Stimulated activated CD4-positive, alpha-beta T cell treated with anti-CD3 and anti-CD28 coated beads, Interleukin-4, amount 100 ng/mL, for 1 hour (primary cell): ENCODE results near the gene DSCAM.

Experiments
- DNase-seq: peaks from one replicate; pipeline ENCODE4 v3.0.0-alpha.2; 2020

Gene DSCAM

DNA sequence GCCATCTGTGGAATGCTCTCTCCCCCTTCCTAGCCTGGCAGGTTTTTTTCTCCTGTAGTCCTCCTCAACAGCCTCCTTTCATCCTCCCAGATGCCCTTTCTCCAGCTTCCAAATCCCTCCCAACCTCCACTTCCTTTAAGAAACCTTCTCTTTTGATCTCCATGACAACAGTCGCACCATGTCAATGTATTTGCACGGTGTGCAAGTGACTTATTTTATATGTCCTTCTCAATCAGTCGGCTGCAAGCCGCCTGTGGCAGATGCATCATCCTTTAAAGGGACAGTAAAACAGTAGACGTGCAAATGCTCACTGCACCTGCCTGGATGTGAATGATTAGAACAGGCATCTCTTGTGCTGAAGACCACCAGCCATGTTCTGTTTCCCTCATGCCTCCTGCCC lies 694.5 kb downstream of the DSCAM start:
- DNase-seq: no peak

DNA sequence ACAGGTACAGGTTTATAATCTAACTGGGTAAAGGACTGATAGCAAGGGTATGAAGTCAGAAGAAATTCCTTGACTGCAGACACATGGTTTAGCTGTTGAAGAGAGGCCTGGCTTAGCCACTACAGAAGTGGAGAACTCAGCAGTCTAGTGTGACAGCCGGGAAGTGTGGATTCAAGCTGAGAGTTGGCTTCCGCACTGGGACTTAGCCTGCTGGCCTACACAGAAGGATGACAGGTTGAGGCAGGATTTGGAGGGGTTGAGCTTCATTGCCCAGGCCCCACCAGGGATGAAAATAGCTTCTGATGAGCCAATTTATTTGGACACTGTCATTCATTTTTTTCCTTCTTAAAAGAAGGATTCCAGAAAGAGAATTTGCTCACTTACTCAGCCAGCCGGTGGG lies 695.3 kb downstream of the DSCAM start:
- DNase-seq: no peak

DNA sequence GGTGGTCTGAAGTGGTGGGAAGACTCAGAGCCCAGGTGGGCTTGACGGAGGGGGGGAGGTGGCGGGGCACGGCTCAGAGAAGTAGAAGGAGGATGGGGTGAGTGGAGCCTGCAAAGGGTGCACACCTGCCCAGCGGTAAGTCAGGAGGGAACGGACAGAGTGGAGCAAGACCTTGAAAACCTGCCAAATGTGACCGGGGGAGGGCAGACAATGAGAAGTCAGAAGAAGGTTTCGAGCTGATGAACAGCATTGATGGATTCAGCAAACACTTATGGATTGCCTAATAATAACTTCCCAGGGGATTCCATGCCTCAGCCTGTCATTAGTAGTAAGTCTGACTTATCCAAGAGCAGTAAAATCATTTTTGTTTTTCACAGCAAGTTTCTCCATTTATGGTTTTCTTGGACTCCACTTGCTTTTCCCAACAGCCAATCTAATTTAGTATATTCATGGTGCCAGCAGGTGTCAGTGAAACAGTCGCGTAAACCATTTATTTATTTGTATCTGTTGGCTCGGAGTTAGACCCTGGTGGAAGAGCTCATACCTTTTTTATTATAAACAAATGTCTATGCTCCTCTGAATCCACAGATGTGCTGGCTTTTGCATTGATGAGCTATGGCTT lies 700.6 kb downstream of the DSCAM start:
- no peak for DNase-seq

DNA sequence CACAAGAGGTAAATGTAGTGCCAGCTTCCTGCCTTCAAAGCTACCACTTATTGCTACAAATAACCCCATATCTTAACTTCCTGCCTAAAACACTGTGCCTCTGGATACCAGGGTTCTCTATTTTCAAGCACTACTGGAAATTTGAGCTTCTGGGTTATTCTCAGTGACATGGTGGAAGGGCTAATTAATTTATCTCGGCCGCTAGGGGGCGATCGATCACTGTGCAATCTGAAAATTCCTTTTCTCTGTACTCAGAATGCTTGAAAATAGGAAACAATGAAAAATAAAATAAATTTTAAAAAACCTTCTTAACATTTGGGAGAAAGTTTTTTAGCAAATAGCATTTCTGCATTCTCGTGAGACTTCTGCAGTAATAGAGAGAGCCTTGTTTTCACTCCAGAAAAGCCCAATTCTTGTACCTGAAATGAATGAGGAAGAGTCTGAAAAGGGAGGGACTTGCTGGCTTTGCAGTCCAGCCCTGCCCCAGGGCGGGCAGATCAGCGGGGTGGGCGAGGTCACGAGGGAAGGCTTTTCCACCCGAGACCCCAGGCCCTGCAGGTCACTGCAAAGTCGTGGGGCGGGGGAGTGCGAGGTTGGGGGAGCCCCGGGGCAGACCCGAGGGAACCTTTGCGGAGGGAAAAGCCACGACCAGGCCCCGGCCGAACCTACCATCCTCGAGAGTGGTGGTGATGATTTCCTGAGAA lies 703.0 kb downstream of the DSCAM start:
- peak; percentile 33 for DNase-seq

DNA sequence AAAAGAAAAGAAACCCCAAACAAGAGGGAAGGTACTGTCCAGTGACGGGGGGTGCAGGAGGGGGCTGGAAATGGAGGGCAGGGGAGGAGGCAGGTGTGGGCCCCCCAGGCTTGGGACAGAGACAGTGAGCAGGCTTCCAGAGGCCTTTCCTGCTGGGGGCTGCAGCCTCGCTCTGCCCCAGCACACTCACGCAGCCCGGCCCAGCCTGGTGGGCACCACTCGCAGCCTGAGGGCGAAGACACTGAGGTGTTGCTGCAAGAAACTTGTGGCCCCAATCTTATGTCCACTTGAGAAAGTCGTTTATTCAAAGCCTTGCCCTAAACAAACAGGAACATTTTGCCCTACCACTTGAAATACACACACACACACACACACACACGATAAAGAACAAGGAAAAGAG lies 705.3 kb downstream of the DSCAM start:
- no peak for DNase-seq

DNA sequence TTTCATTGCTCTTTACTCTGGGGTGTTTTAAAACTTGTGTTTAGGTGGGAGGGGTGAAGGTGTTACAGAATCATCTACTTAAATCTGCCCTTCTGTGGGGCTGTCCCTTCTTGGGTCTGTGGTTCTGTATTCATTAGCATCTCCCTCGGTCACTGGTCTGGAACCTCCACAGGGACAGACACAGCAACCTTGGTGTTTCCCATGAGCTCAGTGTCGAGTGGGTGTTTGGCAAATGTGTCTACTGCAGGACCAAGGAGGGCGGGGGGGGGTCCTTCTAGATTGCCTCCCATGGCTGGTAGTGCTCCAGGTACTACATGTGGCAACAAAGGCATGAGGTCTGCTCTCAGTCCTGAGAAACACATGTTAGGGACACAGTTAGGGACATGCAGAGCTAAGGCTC lies 706.3 kb downstream of the DSCAM start:
- no peak for DNase-seq

DNA sequence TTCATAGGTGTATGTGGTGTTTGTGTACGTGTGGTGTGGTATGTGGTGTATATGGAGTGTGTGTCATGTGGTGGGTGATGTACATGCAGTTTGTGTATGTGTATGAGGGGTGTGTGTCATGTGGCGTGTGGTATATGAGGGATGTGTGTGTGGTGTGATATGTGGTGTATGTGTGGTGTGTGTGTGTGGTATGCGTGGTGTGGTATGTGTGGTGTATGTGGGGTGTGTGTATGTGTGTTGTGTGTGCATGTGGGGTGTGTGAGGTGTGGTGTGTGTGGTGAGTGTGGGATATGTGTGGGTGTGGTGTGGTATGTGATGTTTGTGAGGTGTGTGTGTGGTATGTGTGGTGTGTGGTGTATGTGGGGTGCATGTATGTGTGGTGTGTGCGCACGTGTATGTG lies 707.3 kb downstream of the DSCAM start:
- no peak for DNase-seq

DNA sequence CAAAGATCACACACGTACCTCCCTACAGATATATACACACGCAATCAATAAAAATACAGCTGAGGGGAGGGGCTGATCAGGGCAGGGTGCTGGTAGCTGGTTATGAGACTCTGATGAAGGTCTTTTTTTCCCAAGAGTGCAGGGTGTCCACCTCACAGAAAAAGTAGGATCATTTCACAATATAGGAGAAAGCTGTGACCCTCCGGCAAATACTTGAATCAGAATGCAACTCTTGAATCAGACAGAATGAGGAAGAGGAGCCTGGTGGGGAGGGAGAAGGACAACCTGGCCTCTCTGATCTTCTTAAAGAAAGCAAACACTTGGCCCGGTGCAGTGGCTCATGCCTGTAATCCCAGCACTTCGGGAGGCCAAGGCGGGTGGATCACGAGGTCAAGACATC lies 710.4 kb downstream of the DSCAM start:
- no peak for DNase-seq

DNA sequence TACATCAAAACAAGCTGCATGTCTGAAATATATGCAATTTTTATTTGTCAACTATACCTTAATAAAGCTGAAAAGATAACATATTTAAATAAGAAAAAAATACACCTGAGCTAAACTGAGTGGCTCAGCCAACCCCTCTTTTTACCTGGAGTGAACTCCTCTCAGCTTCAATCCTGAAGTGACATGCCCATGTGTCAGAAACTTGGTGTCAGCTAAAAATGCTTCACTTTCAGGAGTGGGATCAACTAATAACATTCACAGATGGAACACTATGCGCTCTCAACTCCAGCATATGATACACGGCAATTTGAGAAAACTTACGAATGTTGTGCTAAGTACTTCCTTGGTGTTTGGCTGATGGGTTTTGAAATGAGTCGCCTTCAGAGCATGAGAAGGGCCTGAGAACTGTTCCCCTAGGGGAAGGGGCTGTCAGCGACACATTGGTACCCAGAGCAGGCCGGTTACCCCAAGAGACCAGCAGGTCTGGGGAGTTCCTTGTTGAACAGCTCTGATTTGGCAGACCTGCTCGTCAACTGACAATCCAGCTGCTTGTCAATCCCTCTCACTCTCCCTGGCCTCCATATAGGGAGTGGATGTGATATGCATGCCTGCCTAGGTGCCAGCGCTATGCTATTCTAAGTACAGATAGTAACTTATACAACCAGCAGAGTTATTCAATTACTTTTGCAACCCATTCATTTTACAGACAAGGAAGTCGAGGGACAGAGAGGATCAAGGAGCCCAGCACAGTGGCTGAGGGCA lies 712.0 kb downstream of the DSCAM start:
- DNase-seq: no peak

DNA sequence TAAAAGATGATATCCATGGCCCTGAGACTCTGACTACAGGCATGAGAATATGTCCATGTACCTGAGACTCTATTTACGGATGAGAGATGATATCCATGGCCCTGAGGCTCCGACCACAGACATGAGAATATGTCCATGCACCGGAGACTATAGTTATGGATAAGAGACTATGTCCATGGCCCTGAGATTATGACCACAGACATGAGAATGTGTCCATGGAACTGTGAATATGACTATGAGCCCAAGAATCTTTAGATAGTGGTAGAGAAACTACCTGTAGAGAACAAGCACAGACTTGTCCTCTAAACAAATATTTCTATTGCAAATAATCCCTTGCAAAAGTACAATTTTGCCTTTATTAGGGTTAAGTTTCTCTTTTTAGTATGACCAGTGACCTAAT lies 716.5 kb downstream of the DSCAM start:
- DNase-seq: no peak

DNA sequence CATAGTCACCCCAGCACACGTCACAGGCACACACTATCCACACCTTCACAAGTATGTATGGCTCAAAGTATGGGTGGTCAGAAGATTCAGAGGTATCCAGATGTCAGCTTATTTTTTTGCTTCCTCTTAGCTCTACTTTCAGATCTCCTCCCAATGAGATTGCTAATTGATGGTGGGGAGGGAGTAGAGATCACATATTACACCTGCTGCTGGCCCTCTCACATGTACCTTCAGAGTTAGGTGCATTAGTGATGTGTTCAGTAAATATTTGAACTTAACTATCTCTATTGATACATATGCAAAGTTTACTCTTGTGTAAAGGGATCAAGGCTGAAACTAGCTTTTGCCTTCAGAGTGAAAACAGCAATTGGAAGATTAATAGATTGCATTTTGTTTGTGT lies 717.1 kb downstream of the DSCAM start:
- no peak for DNase-seq

DNA sequence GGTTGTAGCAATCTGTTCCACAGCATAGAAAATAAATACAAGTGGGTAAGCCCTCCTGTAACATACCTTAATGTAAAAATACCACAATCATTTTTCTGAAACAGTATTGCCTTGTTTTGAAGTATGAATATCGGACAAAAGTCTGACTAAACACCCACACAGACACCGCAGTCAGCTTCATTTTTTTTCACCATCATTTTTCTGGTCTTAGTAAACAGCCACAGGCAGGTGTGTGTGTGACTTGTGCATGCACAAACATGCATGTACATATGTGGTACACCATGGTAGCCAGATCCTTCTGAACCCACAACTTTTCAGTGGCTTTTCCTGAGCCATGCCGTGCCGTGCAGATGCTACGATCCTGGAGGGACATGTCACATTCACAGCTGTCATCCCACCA lies 718.1 kb downstream of the DSCAM start:
- DNase-seq: no peak

DNA sequence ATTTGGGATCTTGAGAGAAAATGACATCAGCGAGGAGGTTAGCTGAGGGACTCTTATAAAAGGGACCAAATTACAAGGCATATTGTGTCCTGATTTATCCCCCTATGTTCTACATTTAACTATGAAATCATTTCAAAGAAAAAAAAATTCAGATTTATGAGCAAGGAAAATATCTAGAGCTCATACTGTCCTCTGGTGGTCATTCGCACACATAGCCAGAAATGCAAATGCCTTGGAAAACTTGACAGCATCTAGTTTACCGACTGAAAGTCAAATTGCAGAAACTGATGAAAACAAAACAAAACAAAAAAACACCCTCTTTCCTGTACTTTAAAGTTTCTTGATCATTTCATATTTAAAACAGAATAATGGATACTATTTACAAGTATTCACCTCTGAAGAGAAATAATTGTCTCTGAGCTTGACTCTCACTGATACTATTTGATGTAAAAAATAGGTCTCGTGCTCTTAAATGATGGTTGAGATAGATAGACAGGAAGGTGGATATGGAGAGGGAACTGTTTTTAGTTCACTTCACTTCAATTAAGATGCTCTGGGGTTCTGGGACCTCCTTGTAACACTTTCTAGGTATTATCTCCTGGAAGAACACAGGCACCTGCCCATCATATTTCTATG lies 725.9 kb downstream of the DSCAM start:
- no peak for DNase-seq

DNA sequence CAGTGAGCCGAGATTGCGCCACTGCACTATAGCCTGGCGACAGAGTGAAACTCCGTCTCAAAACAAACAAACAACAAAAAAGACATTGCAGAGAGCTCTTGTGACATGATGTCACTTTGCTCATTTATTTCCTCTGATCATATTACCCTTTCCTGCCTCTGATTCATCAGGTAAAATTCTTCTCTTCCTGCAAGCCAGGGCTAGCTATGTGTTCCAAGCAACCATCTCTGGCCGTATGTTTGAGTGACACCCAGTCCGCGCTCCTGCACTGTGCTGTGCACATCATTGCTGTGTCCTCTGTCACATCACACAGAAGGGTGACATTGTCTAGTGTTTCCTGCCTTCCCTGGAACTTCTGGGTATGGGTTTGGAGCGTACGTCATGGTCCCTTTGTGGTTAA lies 728.4 kb downstream of the DSCAM start:
- no peak for DNase-seq

DNA sequence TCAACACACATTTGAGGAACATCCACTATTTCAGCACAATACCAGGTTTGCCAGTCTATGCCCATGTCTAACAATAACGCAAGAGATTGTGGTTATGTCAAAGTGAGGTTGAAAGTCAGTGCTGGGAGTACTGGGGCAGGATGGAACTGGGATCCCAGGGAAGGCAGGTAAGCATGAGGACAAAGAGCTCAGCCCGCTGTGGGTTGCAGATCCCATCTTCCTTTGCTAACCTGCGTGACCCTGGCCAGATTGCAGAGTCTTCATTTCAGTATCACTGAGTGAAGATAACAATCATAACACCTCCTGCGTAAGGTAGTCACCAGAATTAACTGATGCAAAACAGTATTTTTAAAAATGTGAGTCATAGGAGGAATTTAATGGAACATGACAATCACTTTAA lies 729.7 kb downstream of the DSCAM start:
- DNase-seq: no peak

DNA sequence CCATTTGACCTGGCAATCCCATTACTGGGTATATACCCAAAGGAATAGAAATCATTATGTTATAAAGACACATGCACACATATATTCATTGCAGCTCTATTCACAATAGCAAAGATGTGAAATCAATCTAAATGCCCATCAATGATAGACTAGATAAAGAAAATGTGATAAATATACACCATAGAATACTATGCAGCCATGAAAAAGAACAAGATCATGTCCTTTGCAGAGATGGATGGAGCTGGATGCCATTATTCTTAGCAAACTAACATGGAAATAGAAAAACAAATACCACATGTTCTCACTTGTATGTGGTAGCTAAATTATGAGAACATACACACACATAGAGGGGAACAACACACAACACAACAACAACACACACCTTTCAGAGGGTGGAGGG lies 731.2 kb downstream of the DSCAM start:
- no peak for DNase-seq

DNA sequence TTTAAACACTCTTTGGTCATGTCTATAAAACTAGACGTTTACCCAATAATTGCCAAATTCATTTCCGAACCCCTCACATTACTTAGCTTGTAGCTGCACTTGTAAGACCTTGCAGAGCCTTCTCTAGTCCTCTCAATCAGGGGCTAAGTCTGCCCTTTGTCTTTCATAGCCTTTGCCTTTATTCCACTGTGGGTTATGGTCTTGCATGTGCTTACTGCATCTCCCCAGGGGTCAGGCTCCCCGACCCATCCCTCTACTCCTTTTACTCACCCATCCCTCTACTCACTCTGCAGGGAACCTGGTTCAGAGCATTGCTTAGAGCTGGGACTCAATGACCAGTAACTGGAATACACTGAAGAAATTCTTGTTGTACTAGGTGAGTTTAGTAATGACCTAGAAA lies 744.3 kb downstream of the DSCAM start:
- no peak for DNase-seq

DNA sequence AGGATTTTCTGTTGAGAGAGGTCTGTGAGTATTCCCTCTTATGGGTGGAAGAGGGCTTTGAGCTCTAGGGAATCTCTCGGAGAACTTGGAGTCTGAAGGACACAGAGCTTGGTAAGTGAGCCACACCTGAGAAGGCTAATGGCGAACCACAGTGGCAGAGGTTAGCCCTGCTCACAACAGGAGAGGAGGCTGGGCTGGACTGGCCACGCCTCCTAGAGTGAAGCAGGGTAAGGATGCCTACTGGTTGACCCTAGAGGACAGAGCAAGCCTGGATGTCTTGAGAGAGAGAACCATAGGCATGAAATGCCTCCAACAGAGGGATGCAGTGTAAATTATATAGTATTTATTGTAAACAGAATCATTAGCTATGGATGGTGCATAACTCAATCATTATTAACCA lies 747.1 kb downstream of the DSCAM start:
- DNase-seq: no peak

DNA sequence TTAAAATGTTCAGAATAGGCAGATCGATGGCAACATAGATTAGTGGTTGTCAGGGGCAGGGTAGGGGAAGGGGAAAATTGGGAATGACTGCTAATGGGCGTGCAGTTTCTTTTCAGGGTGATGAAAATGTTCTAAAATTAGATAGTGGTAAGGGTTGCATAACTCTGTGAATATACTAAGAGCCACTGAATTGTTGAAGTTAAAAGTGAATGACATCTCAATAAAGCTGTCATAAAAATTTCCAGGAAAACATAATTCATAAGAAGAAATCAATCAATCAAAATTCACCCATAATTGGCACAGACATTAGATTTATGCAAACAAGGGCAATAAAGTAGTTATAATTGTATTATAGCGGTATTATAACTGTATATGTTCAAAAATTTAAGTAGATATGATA lies 751.5 kb downstream of the DSCAM start:
- no peak for DNase-seq

DNA sequence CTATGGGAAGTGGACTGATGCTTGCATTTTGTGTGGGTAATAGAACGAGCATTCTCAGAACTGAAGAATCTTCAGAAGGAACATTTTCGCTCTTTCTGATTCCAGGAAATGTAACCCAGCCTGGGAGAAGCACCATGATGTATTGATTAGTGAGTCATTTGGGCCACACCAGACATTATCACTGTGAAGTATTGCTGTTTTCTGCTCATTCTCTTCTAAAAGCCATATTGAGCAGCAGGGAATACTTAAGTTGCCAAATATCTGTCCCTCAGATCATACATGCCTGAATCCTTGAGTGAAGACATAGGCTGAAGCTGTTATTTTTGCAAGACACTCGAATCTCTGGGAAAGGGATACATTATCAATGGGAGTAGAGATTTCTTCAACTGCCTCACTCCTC lies 766.6 kb downstream of the DSCAM start:
- no peak for DNase-seq

DNA sequence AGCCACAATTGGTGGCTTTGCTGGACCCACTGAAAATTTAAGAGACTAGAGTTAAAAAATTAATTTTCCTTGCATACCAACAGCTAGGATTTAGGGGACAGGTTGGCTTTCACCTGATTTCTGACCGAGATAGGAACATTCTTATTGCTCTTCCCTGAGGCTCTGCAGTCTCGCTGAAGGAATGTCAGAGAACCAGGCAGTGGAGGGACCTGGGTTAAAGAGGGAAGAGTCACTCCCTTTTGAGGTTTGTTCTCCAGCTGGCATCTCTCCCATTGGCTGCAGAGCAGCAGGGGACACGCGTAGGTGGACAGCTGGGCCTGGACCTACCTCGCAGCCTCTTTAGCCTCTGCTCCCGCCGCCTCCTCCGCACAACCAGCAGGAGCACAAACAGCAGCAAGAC lies 772.2 kb downstream of the DSCAM start:
- DNase-seq: no peak

DNA sequence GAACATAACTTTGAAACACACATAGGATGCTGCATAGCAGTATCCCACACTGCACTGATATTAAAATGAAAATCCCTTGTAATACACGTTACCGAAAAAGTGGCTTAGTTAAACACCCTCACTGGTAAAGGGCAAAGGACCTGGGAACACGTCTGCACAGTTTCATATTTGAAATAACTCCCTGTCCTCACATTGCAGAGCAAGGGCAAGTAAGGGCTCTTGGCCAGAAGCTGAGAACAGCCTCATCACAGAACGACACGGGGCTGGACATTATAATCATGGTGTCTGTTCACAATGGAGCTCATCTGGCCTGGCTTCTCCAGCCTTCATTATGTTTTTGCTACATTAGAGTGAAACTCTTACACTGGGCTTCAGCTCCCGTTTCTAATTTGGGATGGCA lies 772.8 kb downstream of the DSCAM start:
- DNase-seq: no peak

DNA sequence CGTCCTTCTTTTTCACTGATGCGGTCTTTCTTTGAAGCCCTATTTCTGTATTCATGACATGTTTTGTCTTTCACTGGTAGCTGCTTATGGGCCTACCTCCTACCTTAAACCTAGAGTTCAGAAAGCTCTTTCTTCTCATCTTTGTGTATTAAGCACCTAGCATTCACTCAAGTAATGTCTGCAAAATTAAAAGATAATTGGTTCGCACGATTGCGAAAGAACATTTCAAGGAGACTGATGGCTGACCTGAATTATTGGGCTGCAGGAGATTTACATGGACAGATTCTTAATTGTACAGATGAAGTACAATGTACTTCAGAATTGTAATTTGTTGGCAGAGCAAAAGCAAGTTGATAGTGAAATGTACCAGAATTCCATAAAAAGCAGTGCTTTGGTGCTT lies 773.3 kb downstream of the DSCAM start:
- no peak for DNase-seq

DNA sequence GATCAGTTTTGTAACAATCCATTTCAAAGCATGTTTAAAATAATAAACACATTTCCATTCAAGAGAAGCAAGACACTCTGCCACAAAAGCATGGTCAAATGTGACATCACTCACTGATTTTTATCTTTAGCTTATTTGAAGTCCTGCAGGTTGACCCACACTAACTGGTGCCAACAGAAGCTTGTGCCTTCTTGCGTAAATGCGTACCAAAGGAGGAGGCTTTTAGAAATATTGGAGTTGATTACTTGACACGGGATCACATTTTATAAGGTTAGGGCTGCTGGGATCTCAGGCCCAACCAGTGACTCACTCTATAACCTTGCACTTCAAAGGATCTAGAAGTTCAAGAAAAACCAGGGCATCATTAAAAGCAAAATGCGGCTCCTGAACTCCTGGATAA lies 776.1 kb downstream of the DSCAM start:
- DNase-seq: no peak
